HL-60 (cell line): ENCODE results near the gene PRTN3.
"Not testable (repeated sequence)": the region's sequence is repeated elsewhere in the genome, so short reads cannot be mapped to it uniquely, and the experiment has no call there.

Source experiments
- DNase-seq, 2 experiments: peaks; one replicate each; pipeline ENCODE4 v3.0.0-alpha.2; 2010 to 2020; ENCODE audit warnings: low read depth in 1 of 2, low spot score in 1 of 2
- H3K27ac ChIP-seq: fragments of 250-450 bp; sonication (Bioruptor Pico); replicated peaks from 2 replicates; pipeline ENCODE4 v1.5.1; 2020; ENCODE audit warnings: mild to moderate bottlenecking, moderate library complexity
- H3K27me3 ChIP-seq: fragments of 250-450 bp; sonication (Bioruptor Pico); 2 replicates; pipeline ENCODE4 v1.5.1; 2021; ENCODE audit warnings: mild to moderate bottlenecking, moderate library complexity; ENCODE audit not compliant: insufficient read depth, poor library complexity, severe bottlenecking
- H3K4me3 ChIP-seq: replicated peaks from 2 replicates; pipeline ENCODE4 v1.5.1; 2011; ENCODE audit warnings: mild to moderate bottlenecking, control low read depth, low read length; ENCODE audit not compliant: insufficient read depth
- GABPA ChIP-seq: IDR thresholded peaks from 2 replicates; pipeline ENCODE4 v1.6.1; 2012; ENCODE audit warnings: low read depth
- POLR2AphosphoS5 ChIP-seq: IDR thresholded peaks from 2 replicates; pipeline ENCODE4 v1.6.1; 2012; ENCODE audit warnings: low read depth
- SPI1 ChIP-seq: IDR thresholded peaks from 2 replicates; pipeline ENCODE4 v1.6.1; 2012; ENCODE audit warnings: low read depth, mild to moderate bottlenecking, borderline replicate concordance
- TF ChIP-seq, protein P1 (sequence below): IDR thresholded peaks from one replicate; pipeline ENCODE4 v1.5.1; 2011; ENCODE audit warnings: low read length, control low read depth, inconsistent platforms; ENCODE audit not compliant: insufficient read depth
- TF ChIP-seq, protein P2 (sequence below): IDR thresholded peaks from 2 replicates; pipeline ENCODE4 v1.6.1; 2012; ENCODE audit warnings: low read depth; ENCODE audit not compliant: insufficient replicate concordance

The PRTN3 gene

DNA sequence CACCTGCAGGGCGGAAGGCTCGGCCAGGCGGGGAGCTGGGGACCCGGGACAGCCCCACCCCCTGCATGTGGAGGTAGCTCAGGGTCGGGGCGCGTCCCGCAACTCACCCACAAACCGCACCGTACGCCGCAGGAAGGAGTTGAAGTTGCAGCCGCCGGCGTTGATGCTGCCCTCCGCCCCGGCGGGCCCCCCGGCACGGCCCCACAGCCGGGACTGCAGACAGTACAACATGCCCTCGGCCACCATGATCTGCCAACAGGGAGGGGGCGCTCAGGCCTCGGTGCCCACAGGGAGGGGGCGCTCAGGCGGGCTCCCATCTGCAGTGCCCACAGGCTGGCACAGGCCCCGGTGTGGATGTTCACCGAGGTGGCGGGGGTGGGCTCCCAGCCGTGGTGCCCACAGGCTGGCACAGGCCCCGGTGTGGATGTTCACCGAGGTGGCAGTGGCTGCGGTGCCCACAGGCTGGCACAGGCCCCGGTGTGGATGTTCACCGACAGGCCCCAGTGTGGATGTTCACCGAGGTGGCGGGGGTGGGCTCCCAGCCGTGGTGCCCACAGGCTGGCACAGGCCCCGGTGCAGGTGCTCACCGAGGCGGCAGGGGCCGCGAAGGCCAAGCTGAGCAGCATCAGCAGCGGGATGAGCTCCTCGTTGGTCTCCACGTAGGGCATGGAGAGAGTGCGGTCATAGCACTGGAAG is 25.6 kb upstream of the PRTN3 start:
- DNase-seq: no peak
- Histone ChIP-seq H3K4me3 (no peak overlapping the region), H3K27me3 (no peaks in the 10 kb centered on the region), H3K27ac (no peak overlapping the region)
- TF ChIP-seq SPI1: no peak
- peak; percentile 56 for TF ChIP-seq POLR2AphosphoS5

DNA sequence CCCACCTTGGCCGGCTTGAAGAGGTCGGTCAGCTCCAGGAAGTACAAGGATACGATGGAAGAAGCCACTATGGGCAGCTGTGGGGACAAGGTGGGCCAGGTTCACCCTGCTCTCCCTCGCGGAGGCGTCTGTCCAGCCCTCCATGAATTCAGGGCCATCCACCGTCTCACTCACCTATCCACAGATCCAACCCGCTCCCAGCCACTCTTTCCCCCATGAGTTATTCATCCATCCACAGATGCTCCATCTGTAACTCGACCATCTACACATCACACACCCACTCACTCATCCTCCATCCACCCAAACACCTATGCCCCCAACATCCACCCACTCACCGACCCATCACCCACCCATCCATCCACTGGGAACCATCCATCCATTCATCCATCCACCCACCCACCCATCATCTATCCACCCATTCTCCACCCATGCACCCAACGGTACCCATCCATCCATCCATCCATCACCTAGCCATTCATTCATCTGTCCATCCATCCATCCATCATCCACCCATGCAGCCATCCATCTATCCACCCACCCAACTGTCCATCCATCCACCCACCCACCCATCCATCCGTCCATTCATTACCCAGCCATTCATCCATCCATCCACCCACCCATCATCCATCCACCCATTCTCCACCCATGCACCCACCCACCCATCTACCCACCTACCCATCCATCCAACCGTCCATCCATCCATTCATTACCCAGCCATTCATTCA is 24.9 kb upstream of the PRTN3 start:
- no peak overlapping the region for H3K4me3 ChIP-seq
- no peak overlapping the region for H3K27ac ChIP-seq
- TF ChIP-seq GABPA (no peak), POLR2AphosphoS5 (no peak; the same call in 1 of the 2 replicates), SPI1 (no peak)
- TF ChIP-seq, protein P1, sequence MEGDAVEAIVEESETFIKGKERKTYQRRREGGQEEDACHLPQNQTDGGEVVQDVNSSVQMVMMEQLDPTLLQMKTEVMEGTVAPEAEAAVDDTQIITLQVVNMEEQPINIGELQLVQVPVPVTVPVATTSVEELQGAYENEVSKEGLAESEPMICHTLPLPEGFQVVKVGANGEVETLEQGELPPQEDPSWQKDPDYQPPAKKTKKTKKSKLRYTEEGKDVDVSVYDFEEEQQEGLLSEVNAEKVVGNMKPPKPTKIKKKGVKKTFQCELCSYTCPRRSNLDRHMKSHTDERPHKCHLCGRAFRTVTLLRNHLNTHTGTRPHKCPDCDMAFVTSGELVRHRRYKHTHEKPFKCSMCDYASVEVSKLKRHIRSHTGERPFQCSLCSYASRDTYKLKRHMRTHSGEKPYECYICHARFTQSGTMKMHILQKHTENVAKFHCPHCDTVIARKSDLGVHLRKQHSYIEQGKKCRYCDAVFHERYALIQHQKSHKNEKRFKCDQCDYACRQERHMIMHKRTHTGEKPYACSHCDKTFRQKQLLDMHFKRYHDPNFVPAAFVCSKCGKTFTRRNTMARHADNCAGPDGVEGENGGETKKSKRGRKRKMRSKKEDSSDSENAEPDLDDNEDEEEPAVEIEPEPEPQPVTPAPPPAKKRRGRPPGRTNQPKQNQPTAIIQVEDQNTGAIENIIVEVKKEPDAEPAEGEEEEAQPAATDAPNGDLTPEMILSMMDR: no peak
- TF ChIP-seq, protein P2, sequence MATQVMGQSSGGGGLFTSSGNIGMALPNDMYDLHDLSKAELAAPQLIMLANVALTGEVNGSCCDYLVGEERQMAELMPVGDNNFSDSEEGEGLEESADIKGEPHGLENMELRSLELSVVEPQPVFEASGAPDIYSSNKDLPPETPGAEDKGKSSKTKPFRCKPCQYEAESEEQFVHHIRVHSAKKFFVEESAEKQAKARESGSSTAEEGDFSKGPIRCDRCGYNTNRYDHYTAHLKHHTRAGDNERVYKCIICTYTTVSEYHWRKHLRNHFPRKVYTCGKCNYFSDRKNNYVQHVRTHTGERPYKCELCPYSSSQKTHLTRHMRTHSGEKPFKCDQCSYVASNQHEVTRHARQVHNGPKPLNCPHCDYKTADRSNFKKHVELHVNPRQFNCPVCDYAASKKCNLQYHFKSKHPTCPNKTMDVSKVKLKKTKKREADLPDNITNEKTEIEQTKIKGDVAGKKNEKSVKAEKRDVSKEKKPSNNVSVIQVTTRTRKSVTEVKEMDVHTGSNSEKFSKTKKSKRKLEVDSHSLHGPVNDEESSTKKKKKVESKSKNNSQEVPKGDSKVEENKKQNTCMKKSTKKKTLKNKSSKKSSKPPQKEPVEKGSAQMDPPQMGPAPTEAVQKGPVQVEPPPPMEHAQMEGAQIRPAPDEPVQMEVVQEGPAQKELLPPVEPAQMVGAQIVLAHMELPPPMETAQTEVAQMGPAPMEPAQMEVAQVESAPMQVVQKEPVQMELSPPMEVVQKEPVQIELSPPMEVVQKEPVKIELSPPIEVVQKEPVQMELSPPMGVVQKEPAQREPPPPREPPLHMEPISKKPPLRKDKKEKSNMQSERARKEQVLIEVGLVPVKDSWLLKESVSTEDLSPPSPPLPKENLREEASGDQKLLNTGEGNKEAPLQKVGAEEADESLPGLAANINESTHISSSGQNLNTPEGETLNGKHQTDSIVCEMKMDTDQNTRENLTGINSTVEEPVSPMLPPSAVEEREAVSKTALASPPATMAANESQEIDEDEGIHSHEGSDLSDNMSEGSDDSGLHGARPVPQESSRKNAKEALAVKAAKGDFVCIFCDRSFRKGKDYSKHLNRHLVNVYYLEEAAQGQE: no peak
- DNase-seq: no peak
- H3K27me3 ChIP-seq: no peaks in the 10 kb centered on the region

DNA sequence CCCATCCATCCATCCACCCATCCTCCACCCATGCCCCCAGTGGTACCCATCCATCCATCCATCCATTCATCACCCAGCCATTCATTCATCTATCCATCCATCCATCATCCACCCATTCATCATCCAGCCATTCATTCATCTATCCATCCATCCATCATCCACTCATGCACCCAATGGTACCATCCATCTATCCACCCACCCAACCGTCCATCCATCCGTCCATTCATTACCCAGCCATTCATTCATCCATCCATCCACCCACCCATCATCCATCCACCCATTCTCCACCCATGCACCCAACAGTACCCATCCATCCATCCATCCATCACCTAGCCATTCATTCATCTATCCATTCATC is 24.3 kb upstream of the PRTN3 start:
- H3K4me3 ChIP-seq: no peak overlapping the region
- no peak overlapping the region for H3K27ac ChIP-seq
- TF ChIP-seq SPI1 (no peak), GABPA (no peak), POLR2AphosphoS5 (no peak)
- TF ChIP-seq, protein P2: no peak
- TF ChIP-seq, protein P1: no peak
- H3K27me3 ChIP-seq: no peaks in the 10 kb centered on the region
- DNase-seq: no peak

DNA sequence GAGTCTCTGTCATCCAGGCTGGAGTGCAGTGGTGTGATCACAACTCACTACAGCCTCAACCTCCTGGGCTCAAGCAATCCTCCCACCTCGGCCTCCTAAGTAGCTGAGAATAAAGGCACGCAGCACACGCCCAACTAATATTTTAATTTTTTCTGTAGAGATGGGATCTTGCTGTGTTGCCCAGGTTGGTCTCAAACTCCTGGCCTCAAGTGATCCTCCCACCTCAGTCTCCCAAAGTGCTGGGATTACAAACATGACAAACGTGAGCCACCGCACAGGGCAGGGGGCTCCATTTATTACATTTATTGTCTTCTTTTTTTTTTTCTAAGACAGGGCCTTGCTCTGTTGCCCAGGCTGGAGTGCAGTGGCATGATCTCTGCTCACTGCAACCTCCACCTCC is 20.6 kb upstream of the PRTN3 start:
- DNase-seq, H3K27me3 ChIP-seq: not testable (repeated sequence)
- Histone ChIP-seq H3K27ac (peak overlapping the region; percentile 98), H3K4me3 (peak overlapping the region; percentile 55)
